ENCODE data around the gene REC114.
"Not testable (repeated sequence)": the region's sequence is repeated elsewhere in the genome, so short reads cannot be mapped to it uniquely, and the experiment has no call there.

The REC114 gene

DNA sequence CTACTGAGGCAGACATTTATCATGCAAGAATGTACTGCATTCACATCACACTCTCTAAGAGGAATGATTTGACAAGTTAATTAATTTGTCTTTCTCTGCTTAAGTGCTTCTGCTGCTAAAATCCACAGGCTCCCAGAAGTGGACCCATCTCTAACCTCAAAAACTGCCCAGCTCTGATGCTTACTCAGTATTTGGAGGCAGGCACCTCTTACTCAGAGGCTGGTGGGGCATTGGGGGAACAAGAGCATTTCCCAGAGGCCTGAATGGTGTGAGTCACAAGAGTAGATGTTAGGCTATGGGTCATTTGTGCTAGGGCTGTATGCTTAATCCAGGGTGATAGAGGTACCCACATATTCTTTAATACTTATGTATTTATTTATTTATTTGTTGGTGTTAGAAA, 39.8 kb upstream of the REC114 start:
- no peak overlapping the region for H3K4me3 ChIP-seq (ENCODE audit: control insufficient read depth, low read depth, low read length)
- TF ChIP-seq CTCF (IDR thresholded peaks at IDR 0.05; ENCODE audit: control insufficient read depth, insufficient read depth, low read depth, low read length, missing control alignments), result no peak
- no peak for DNase-seq (ENCODE audit: low read depth)

DNA sequence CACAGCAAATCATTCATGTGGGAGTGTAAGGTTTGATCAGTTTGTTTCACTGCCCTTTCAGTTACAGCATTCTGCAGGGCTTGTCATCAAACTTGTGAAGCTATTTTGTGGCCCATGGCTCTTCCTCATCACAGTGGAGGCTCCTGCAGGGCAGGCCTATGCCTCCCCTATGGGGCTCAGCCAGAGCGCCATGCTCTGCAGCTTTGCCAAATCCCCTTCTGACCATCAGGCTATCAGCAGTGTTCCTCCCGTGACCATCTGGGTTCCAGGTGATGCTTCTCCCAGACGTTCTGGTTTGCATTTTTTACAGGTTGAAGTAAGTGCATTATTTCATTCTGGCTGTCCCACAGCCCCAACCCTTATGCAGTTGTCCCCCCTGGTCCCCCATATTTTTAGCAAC, 28.1 kb upstream of the REC114 start:
- DNase-seq (ENCODE audit: low read depth), result no peak
- no peak for TF ChIP-seq CTCF (IDR thresholded peaks at IDR 0.05; ENCODE audit: control insufficient read depth, insufficient read depth, low read depth, low read length, missing control alignments)
- H3K4me3 ChIP-seq (ENCODE audit: control insufficient read depth, low read depth, low read length), result no peak overlapping the region

DNA sequence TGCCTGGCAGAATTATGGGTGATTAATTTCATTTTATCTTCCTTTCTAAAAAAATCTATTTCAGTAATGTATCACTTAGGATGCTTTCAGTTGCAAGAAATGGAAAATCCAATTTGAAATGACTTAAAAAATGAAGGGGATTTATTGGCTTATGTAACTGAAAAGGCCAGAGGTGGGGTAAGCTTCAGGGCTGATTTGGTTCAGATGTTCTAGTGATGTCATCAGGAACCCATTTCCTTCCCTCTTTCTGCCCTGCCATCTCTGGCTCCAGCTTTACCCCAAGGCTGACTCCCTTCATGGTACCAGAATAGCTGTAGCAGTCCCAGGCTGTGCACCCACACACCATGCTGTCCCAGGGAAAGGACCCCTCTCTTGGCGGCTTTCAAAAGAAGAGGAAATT, 18.5 kb upstream of the REC114 start:
- H3K4me3 ChIP-seq (ENCODE audit: control insufficient read depth, low read depth, low read length), result no peak overlapping the region
- DNase-seq (ENCODE audit: low read depth), result no peak
- TF ChIP-seq CTCF (IDR thresholded peaks at IDR 0.05; ENCODE audit: control insufficient read depth, insufficient read depth, low read depth, low read length, missing control alignments), result no peak

- TF ChIP-seq CTCF (IDR thresholded peaks at IDR 0.05; ENCODE audit: control insufficient read depth, insufficient read depth, low read depth, low read length, missing control alignments), result no peak
- no peak overlapping the region for H3K4me3 ChIP-seq (ENCODE audit: control insufficient read depth, low read depth, low read length)
- DNase-seq (ENCODE audit: low read depth), result no peak
Observed at GRCh38 chr15:73425510-73425909, 17.5 kb upstream of the REC114 start.

GRCh38 chr15:73426323-73426994, 16.5 kb upstream of the REC114 start:
- DNase-seq (ENCODE audit: low read depth), result no peak
- no peak for TF ChIP-seq CTCF (IDR thresholded peaks at IDR 0.05; ENCODE audit: control insufficient read depth, insufficient read depth, low read depth, low read length, missing control alignments)
- H3K4me3 ChIP-seq (ENCODE audit: control insufficient read depth, low read depth, low read length), result no peak overlapping the region

GRCh38 chr15:73431329-73431728, 11.6 kb upstream of the REC114 start:
- H3K4me3 ChIP-seq (ENCODE audit: control insufficient read depth, low read depth, low read length); DNase-seq (ENCODE audit: low read depth): not testable (repeated sequence)

DNA sequence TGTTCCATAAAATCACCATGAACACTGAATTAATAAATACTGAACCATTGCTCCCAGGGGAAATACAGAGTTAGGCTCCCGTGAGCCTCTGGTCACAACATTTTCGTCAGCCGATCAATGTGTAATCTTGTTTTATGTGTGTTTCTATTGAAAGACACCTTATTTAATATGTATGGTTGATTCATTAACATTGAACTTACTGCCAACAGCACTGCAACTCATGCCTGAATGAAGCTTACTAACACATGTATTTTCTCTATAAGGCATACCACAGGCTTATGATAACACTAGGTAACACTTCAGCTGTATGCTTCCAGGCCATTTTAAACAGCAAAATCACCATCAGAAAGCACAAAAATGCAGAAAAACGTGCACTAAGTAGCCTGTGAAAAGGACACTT, 9.1 kb upstream of the REC114 start:
- TF ChIP-seq CTCF (IDR thresholded peaks at IDR 0.05; ENCODE audit: control insufficient read depth, insufficient read depth, low read depth, low read length, missing control alignments), result no peak
- H3K4me3 ChIP-seq (ENCODE audit: control insufficient read depth, low read depth, low read length), result no peak overlapping the region
- DNase-seq (ENCODE audit: low read depth), result no peak

All from AG09309 (cell line).